Cardiac muscle cell (in vitro differentiated cells and primary cell): ENCODE results near the gene RHOF. TPM values are rescaled to one million over a fixed set of nuclear protein-coding genes. Genes with fewer than 3 reads are reported as not detected.

Source experiments
- DNase-seq, 2 donors: peaks; one replicate each; pipeline versions ENCODE4 v3.0.0 to v3.0.0-alpha.2; 2010 to 2017; ENCODE audit warnings: low read depth in 1 of 2, low spot score in 1 of 2
- H3K27ac ChIP-seq: fragments of 200-600 bp; sonication (generic); 2 replicates; pipeline ENCODE4 v1.5.1; 2016
- H3K27me3 ChIP-seq: fragments of 200-600 bp; sonication (generic); 2 replicates; pipeline ENCODE4 v1.6.0; 2016; ENCODE audit warnings: control low read depth
- H3K36me3 ChIP-seq: fragments of 200-600 bp; sonication (generic); 2 replicates; pipeline ENCODE4 v1.5.1; 2016; ENCODE audit warnings: control low read depth
- H3K4me1 ChIP-seq: fragments of 200-600 bp; sonication (generic); 2 replicates; pipeline ENCODE4 v1.8.1; 2017; ENCODE audit warnings: low read depth, mild to moderate bottlenecking, mixed run types
- H3K4me3 ChIP-seq: fragments of 200-600 bp; sonication (generic); 2 replicates; pipeline ENCODE4 v1.5.1; 2016; ENCODE audit warnings: mild to moderate bottlenecking
- H3K9me3 ChIP-seq: fragments of 200-600 bp; sonication (generic); 2 replicates; pipeline ENCODE4 v1.5.1; 2017; ENCODE audit warnings: low read depth, mild to moderate bottlenecking, control low read depth
- CTCF ChIP-seq: IDR thresholded peaks from 2 replicates; pipeline ENCODE4 v1.5.1; 2012; ENCODE audit warnings: low read depth, mild to moderate bottlenecking, low read length
- polyA plus RNA-seq: library from polyadenylated mRNA; unstranded; fragments of >200 nt; fragmentation: Nextera tagmentation; extraction: Ambion mirVana; gene quantifications from 2 replicates; pipeline ENCODE4 v1.2.1, GENCODE V29; 2016
- total RNA-seq: library from RNA; depleted of rRNA; stranded (reverse); fragments of >200 nt; gene quantifications from 2 replicates; pipeline ENCODE4 v1.2.3, GENCODE V29; 2016

Gene RHOF
- total and polyA plus RNA-seq, 2 experiments from 2014 or later: 21.5 to 56.3 TPM

GRCh38 chr12:121823101-121823726, 29.7 kb upstream of the RHOF start:
- H3K4me1 ChIP-seq: no peaks in the 10 kb centered on the region
- no peaks in the 10 kb centered on the region for H3K9me3 ChIP-seq
- no peaks in the 10 kb centered on the region for H3K27me3 ChIP-seq
- no peak overlapping the region for H3K4me3 ChIP-seq
- H3K27ac ChIP-seq: no peak overlapping the region
- H3K36me3 ChIP-seq: peaks cover 32% of the 10 kb centered on the region
- no peak for DNase-seq
- TF ChIP-seq CTCF: no peak

GRCh38 chr12:121822393-121823100, 29.1 kb upstream of the RHOF start:
- no peak for TF ChIP-seq CTCF
- Histone ChIP-seq H3K36me3 (peaks cover 32% of the 10 kb centered on the region), H3K27ac (no peak overlapping the region), H3K4me1 (no peaks in the 10 kb centered on the region), H3K27me3 (no peaks in the 10 kb centered on the region), H3K9me3 (no peaks in the 10 kb centered on the region), H3K4me3 (no peak overlapping the region)
- no peak for DNase-seq

GRCh38 chr12:121820056-121820455, 26.6 kb upstream of the RHOF start:
- H3K4me3 ChIP-seq: no peak overlapping the region
- no peaks in the 10 kb centered on the region for H3K4me1 ChIP-seq
- DNase-seq: no peak
- peaks cover 39% of the 10 kb centered on the region for H3K36me3 ChIP-seq
- TF ChIP-seq CTCF: no peak
- H3K27ac ChIP-seq: no peak overlapping the region
- H3K9me3 ChIP-seq: no peaks in the 10 kb centered on the region
- no peaks in the 10 kb centered on the region for H3K27me3 ChIP-seq

GRCh38 chr12:121819212-121819949, 25.9 kb upstream of the RHOF start:
- no peaks in the 10 kb centered on the region for H3K4me1 ChIP-seq
- no peaks in the 10 kb centered on the region for H3K27me3 ChIP-seq
- peaks cover 45% of the 10 kb centered on the region for H3K36me3 ChIP-seq
- H3K27ac ChIP-seq: no peak overlapping the region
- no peak overlapping the region for H3K4me3 ChIP-seq
- no peak for DNase-seq
- no peaks in the 10 kb centered on the region for H3K9me3 ChIP-seq
- TF ChIP-seq CTCF: no peak

- H3K4me1 ChIP-seq: peaks cover 5% of the 10 kb centered on the region
- H3K27ac ChIP-seq: no peak overlapping the region
- no peak for TF ChIP-seq CTCF
- H3K9me3 ChIP-seq: no peaks in the 10 kb centered on the region
- DNase-seq: no peak
- H3K36me3 ChIP-seq: peaks cover 37% of the 10 kb centered on the region
- H3K4me3 ChIP-seq: no peak overlapping the region
- H3K27me3 ChIP-seq: no peaks in the 10 kb centered on the region
These were observed 24.2 kb upstream of the RHOF start for GRCh38 chr12:121817648-121818043.
